Activated gamma-delta T cell treated with anti-CD3 and anti-CD28 coated beads, Interleukin-2, amount 50 U/mL, for 16 hours (primary cell): Measurements from ENCODE around the gene MAML3.

Experiments used
- DNase-seq: peaks from one replicate; pipeline ENCODE4 v3.0.0-alpha.2; 2020; ENCODE audit warnings: low read depth

The MAML3 gene

DNA sequence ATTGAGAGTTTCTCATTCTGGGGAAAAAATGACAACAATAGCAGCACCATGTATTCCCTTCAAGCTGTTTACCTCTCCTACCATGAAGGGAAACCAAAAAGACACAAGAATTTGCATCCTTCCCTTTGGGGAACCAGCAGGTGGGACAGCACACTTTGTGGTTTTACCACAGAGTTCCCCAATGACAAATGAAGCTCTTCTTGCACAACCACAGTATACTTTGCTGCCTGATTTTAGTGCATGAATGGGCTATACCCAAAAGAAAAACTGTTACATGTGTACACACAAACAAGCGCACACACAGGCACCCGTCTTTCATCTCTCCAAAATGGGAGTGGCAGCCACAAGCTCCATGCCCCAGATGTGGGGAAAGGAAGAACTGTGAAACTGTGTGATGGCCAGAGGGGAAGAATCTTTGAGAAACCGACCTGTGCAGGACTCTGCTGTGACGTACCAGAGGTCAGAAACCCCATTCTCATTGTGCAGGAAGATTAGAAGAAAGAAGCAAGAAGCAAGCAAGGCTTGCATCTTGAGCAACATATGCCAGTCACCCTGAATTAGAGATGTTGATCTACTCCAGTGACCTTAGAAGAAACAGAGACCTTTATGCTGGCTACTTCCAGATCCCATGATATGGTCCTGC is 2.7 kb upstream of the MAML3 start:
- DNase-seq: no peak

DNA sequence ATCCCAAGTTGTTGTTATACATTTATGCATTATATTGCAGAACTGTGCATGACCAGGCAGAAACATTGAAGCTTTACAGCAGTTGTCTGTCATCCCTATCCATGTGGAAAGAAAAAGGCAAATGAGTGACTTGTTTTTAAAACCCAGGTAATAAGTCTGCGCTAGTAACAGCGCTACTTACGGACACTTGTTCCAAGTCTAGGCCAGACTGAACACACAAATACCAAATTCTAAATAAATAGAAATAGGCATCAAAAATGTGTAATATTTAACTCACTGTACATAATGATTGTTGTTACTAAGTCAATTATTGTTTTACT is 548 bp upstream of the MAML3 start:
- DNase-seq: no peak

DNA sequence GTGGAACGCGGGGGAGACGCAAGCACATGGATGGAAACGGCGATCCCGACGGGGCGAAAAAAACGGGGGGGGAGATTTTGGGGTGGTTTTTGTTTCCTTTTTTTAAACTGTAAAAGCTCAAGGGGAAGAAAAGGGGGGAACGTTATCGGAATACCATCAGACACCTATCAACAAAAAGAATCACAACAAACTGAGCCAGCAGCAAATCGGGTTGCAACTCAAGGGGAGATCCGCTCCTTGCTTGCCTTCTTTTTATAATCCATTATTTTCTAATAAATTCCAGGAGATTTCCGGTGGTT is 616 bp downstream of the MAML3 start:
- no peak for DNase-seq

DNA sequence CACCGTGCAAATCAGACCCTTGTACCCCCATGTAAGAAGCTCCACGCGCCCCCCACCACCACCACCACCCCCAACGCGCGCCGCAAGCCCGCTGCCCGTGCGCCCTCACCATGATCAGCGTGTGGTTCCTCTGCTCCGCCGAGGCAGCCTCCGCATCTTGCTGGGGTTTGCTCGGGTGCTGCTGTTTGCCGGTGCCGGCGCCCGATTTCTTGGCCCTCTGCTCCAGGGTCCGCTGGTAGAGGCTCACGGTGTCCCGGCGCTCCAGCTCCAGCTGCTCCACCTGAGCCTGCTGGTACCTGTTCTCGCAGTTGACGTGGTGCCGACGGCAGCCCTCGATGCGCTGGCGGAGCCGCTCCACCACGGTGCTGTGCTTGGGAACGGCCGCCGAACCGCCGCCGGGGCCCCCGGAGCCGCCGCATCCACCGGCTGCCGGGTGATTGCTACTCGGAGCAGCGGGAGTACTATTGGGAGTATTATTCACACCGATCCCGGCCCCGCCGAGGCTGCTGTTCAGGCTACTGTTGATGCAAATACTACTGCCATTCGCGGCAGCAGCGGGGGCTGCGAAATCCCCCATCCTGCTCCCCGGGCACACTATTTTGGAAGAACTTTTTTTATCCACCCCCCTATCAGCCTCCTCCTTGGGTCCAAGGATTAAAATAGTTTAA is 1.1 kb downstream of the MAML3 start:
- peak; percentile 5 for DNase-seq

DNA sequence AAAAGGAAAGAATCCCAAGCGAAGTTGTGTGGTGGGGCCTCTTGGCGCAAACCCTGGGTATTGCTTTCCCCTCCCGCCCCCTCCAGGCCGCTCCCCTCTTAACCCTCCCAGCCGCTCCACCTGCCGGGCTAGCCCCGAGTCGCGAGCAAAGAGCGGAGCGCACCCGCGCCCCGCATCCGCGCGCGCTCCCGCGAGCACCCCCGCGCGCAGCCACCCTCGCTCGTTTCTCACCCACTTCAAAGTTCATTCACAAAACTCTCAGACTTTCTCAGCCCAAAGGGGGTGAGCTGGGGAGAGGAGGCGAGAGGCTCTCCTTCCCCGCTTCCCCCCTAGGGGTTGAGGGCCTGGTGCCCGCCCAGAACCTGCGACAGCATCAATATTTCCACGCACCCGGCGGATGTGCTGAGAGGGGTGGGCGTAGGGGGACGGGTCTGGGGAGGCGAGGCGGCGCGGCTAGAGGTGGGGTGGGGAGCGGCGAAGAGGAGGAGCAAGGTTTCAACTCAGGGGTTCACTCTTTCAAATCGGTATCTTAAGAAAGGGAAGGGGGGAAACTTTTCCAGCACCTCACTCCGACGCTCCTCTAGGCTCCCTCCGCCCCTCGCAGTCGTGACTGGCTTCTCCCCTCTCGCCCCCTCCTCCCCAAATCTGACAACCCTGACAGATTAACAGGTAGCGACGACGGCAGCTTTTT is 1.8 kb downstream of the MAML3 start:
- peak; percentile 67 for DNase-seq

DNA sequence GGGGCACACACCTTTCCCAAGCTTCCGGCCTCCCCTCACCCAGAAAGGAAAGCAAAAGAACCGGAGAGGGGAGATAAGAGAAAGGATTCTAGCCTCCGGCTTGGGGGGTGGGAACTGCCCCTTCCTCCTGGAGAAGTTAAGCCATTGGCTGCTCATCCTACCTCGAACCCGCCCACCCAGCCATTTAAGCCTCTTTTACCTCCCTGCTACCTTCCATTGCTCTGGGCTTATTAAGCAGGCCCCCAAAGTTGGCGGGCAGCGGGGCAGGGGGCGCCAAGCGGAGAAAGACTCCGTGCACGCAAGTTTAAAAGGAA is 2.3 kb downstream of the MAML3 start:
- peak; percentile 44 for DNase-seq

DNA sequence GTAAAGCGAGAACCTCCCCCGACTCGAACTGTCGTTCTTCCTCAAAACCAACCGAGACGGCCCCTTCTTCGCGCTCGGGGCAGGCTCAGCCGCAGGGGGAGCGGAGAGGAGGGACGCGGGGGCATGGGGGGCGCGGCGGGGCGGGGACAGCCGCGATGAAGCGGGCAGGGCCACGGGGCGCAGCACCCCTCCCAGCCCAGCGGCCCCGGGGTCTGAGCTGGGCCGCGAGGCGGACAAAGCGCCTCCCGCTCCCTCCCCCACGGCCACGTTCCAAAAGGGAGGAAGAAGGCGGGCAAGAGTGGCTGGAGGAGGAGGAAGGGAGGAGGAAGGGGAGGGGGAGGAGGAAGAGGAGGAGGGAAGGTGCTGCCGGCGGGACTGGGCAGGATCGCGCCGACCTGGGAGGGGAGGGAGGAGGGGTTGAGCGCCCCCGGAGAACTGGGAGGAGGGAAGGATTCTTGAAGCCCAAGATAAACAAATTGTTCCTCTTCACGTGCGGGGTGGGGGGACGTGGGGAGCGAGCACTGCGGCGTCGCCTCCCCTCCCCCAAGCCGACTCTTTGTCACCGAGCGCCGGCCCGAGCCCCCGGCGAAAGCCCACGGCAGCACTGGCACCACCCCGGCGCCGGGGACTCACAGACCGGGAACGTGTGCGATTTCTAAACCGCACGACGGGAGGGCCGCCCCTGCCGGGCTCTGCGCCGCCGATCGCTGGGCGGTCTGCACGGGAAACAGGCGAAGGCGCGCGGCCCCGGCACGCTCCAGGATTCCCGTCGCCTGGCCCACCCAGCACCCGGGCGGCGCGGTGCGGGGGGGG is 2.9 kb downstream of the MAML3 start:
- DNase-seq: peak; percentile 55

DNA sequence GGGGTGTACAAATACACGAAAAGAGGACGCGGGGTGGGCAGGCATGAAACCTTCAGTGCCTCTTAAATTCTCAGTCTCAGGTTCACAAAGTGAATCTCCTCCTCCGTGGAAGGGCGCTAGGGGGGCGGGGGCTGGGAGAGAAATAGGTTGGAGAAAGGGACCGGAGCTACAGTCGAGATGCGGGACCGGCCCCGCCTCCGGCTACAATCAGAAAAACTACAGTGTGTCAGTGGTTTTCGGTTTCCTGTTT is 3.4 kb downstream of the MAML3 start:
- DNase-seq: no peak

DNA sequence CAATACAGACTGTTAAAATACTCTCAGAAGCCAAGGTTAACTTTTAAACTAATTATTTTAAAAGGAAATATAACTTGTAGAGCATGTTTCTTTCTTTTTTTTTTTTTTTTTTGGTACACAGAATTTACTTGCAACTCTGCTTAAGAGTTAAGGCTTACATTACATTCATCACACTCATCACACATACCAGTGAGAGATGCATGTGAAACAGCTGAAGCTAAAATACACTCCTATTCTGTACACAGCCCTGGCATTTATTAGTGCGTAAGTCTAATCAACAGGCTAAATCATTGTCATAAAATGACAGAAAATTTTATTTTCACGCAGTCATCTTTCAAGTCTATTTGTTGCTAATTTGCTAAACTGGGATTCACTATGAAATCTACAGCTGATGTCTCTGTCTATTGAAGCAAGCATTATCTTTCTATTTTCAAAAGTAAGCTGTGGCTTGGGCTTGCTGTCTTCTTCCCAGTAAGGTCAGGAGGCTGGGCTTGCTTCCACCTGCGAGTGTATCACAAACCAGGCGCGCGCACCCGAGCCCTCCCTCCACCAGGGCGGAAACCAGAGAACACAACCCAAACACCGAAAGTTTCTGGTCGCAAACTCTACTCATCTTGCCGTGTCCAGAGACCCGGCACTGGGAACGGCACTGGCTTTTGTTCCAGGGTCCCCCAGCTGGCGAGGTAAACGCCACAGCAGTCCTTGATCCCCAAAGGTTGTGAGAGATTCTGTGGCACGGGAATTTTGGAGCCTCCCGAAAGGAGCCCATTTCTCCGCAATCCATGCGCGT is 3.9 kb downstream of the MAML3 start:
- peak; percentile 43 for DNase-seq

DNA sequence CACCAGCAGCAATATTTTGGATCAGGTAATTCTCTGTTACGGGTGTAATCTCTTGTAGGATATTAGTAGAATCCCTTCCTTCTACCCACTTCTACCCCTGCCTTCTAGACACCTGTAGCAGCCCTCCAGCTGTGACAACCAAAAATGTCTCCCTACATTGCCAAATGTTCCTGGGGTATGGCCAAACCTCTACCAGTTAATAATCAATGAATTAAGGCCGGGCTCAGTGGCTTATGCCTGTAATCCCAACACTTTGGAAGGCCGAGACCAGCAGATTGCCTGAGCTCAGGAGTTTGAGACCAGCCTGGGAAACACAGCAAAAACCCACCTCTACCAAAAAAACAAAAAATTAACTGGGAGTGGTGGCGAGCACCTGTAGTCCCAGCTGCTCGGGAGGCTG is 9.9 kb downstream of the MAML3 start:
- no peak for DNase-seq

DNA sequence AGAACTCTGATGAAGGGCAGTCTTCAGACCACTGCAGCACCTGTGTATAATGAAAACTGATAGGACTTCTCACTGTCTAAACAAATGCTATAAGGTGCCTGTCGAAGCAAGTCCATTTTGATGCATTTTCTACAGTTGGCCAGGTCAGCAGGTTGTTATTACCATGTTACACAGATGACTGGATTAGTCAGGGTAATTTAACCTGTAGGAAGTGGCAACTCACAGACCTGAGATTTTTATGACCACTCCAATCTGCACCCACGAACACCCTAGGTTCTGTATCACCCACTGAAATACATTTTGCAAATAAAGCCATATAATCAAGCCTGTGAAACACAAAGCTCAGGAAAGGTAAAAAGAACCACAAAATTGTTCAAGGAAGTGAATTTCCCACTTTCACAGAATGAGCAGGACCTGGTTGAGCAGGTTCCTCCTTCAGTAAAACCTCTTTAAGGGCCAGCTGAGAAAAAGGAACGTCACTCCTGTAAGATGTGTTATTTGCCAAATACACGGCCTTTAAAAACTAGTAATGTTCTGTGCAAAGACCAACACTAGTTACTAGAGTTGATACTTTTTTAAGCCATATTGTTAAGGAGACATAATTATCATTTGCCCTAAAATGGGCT is 12.7 kb downstream of the MAML3 start:
- no peak for DNase-seq

DNA sequence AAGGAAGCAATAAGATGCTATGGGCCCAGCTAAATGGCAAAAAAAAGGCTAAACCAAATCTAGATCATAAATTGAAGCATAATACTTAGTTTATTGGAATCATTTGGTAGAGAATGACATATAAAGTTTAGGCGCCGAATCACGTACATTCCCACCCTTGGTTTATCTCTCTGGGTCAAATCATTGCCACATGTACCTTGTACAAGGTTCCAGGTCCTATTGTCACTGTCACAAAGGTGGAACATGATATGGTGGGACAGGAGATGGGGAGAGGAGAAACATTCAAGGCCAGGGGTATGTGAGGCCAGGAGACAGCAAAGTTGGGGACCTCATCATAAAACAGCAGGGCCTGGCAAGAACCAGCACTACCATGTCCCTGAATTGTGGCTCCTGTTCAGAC is 13.4 kb downstream of the MAML3 start:
- DNase-seq: no peak

DNA sequence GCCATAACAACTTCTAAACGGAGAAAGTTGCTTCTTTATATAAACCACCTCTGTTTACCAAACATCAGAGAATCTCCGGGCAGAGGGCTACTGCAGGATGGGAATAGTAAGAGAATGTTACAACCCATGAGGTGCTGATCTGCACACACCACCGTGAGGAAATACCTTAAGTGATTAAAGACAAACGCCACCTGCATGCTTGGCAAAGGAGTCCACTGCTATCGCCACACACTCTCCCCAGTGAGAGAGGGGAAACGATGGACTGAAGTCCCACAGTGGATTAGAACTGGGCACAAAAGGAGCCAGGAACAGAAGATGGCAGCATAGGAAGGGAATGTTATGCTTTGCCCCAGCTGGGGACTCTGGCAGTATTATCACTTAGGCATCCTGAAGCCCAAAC is 15.6 kb downstream of the MAML3 start:
- DNase-seq: no peak

DNA sequence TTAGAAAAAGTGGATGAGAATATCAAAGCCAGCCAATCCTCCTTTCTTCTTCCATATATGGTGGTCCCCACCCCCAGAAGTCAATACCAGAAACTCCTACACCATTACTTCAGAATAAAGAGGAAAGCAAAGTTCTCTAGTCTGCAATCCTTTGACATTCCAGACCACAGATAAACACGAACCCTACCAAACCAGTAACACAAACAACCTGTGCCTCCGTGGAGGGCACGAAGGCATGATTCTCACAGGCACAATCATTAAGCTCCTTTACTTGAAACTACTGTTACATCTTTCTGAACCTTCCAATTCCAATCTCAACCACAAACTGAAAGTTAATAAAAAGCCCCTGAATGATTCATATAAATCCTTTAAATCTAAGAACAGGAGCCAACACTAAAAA is 16.3 kb downstream of the MAML3 start:
- no peak for DNase-seq

DNA sequence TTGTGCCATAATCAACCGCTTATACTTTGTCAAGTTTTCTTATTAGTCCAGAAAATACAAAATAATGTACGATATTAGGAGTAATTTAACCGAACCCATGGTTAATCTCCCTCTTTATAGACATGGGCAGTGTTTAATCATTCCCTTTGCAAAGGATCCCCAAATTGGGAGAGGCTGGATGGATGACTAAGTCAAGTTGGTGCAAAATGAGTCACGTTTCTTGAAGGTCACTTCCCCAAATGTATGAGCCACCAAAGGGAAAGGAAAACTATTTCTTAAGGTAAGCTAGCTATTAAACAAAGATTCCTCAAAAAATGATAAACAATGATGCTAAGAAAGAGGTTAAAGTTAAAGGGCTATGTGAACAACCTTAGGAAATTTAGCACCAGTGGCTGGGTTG is 17.5 kb downstream of the MAML3 start:
- no peak for DNase-seq

DNA sequence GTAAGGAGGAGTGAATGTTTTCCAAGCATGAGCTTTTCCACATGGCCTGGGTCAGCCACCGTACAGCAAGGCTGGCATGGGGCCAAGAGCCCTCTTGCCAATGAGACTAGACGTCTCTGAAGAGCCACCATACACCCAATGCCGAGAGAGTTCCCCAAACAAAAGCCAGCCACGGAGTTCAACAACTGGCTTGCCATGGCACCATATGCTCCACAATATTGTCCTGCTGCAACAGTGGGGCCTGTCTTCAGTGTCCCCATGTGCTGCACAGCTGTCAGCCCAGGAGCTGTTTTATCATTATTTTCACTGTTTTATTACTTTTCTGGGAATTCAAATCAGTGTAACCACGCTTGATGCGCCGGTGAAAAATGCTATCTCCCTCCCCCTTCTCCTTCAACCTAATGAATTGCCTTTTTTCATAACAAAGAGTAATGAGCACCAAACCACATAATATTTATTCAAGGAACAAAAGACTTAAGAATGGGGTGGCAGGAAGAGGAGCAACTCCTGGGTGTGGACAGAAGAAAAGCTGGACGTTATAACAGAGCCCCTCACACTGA is 18.4 kb downstream of the MAML3 start:
- DNase-seq: no peak

DNA sequence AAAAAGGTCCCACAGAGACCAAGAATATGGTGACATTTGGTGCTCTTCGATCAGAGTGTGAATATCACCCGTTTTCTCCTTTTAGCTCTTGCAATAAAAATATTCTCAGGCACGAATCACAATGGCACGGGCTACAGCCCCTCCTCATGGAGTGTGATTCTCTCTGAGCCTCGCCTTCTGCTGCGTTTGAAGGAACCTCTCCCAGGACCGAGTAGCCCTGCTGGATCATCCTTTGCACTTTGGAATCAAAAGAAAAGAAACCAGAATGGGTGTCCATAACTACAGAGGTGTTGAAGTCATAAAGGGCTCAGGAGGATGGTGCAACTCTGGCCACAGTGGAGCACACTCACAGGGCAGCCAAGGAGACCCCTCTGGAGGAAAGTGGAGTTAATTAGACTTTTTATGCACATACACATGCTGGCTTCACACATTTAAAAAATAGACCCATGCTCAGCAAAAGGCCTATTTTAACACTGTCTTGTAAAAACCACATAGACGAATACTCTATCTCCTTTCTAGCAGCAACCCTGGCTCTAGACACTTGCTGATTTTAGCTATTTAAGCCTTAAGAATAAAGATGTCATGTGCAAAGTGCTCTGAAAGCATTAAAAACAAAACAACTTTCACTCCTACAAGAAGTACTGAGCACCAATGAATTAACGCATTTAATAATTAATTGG is 19.1 kb downstream of the MAML3 start:
- DNase-seq: no peak

DNA sequence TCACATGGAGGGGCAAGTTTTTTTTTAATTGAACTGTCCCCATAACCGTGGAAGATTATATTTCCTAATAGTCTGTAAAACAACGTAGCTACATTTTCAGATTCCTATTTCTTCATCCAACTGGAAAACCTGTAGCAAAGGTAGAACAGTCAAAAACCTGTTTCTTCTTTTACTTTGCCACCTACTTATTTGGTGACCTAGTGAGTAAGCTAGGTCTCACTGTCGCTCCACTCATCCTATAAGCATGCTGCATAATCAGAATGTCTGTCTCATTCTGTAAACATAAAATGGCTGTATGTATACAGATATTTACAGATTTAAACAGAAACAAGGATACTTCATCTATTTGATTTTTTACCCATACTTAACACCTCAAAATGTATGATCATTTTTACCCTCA is 20.4 kb downstream of the MAML3 start:
- DNase-seq: no peak

DNA sequence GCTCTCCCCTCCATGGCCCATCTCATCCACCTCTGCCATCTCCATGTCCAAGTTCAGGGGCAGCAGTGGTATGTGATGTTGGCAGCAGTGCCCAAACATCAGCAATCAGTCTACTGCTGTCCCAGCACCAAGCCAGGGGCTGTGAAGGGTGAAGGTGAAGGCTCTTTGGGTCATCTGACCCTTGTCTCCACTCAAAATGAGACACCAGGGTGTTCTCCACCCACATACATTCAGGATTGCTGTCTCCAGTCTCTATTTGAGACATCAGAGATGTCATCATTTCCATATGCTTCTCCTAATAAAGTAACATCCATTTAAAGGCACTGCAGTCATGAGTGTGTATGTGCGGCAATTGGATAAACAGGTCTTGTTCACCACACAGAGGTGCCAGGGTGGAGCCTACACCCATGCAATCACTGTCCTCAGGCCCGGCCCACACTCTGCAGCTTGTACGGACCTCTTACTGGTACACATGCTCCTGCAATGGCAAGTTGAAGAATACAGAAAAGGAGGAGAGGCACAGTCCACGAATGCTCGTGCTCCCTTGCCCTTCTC is 22.2 kb downstream of the MAML3 start:
- no peak for DNase-seq

DNA sequence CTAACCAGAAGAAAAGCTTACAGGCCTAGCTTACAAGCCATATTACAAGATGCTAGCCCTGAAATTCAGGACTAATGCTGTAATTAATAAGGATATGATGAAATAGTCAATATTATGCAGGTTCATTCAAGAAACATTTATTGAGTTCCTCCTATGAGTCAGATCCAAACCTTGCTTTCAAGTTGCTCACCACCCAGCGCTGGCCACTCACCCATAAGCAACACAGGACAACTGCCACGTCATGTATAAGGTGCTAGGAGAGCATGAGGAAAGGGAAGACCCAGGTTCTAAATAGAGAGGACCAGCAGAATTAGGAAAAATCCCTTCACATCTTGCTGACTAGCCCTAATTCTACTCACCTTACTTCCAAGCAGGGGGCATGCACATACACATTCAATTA is 23.3 kb downstream of the MAML3 start:
- DNase-seq: no peak

DNA sequence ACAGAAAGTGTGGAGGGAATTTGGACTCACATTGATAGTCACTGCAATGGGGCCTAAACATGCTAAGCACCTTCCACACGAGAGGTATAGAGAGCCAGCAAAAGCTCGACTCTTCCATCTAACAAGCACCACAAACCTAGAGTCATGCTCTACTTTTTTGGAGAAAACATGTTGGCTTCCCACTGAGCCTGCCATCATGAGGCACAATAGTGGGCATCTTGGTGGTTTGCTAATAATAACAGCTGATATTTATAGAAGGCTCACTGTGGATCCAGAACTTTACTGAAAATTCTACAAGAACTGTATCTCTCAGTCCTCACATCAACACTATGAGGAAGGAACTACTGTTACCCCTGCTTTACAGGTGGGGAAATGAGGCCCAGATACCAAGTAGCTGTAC is 26.6 kb downstream of the MAML3 start:
- DNase-seq: no peak
